Prostate gland (tissue), 2 donors: ENCODE results near the gene FUNDC2. TPM values are rescaled to one million over a fixed set of nuclear protein-coding genes. Genes with fewer than 3 reads are reported as not detected.
"Not testable (repeated sequence)": the region's sequence is repeated elsewhere in the genome, so short reads cannot be mapped to it uniquely, and the experiment has no call there.

Experiments
- DNase-seq: peaks from one replicate; pipeline ENCODE4 v3.0.0-alpha.2; 2019; ENCODE audit warnings: low spot score
- H3K27ac ChIP-seq, 2 donors: fragments of 200-600 bp; sonication (generic); 2 replicates each; pipeline ENCODE4 v1.5.1; 2017 to 2019
- H3K27me3 ChIP-seq: fragments of 200-600 bp; sonication (generic); replicated peaks from 2 replicates; pipeline ENCODE4 v1.5.1; 2019; ENCODE audit not compliant: insufficient read depth
- H3K36me3 ChIP-seq, 2 donors: fragments of 200-600 bp; sonication (generic); 1 replicate in 1 of 2; 2 replicates in 1 of 2; pipeline versions ENCODE4 v1.5.1 to v1.8.1; 2017 to 2019
- H3K4me1 ChIP-seq: fragments of 200-600 bp; sonication (generic); replicated peaks from 2 replicates; pipeline ENCODE4 v1.5.1; 2019
- H3K4me3 ChIP-seq, 2 donors: fragments of 200-600 bp; sonication (generic); 2 replicates each; pipeline ENCODE4 v1.5.1; 2017 to 2019
- H3K9me3 ChIP-seq: fragments of 200-600 bp; sonication (generic); 2 replicates; pipeline ENCODE4 v1.5.1; 2017
- CTCF ChIP-seq, 4 experiments: fragments of 200-600 bp in 2 of 4; fragments of 450-650 bp in 2 of 4; sonication (generic) in 2 of 4; IDR thresholded peaks; 1 replicate in 3 of 4; 2 replicates in 1 of 4; pipeline ENCODE4 v1.5.1; 2016 to 2019; ENCODE audit warnings: antibody characterized with exemption in 4 of 4, mild to moderate bottlenecking in 2 of 4, moderate library complexity in 2 of 4
- POLR2A ChIP-seq: fragments of 450-650 bp; IDR thresholded peaks from one replicate; pipeline ENCODE4 v1.6.1; 2016; ENCODE audit warnings: antibody characterized with exemption, mild to moderate bottlenecking
- POLR2AphosphoS5 ChIP-seq: sonication (generic); formaldehyde crosslinking; IDR thresholded peaks from one replicate; pipeline ENCODE4 v1.6.1; 2017; ENCODE audit warnings: antibody characterized with exemption
- WGBS: methylation state at CpG from one replicate; pipeline ENCODE4 v1.1.5; 2018; 5-methylcytosine and 5-hydroxymethylcytosine counted together
- intact Hi-C: fragments of 100-400 bp; cut with DNase I; formaldehyde crosslinking; loops from one replicate; pipeline ENCODE4 v1.14.2; 2022
- total RNA-seq, 2 donors: library from RNA; depleted of rRNA; stranded (reverse); fragments of >200 nt; gene quantifications; one replicate each; pipeline ENCODE4 v1.1.0, GENCODE V29; 2016

Gene FUNDC2
- total RNA-seq, 2 donors from 2014 or later: 47.0 to 72.7 TPM

- Histone ChIP-seq H3K36me3 (no peaks in the 10 kb centered on the region), H3K27ac (no peak overlapping the region), H3K4me3 (no peak overlapping the region), H3K4me1 (no peaks in the 10 kb centered on the region), H3K9me3 (no peaks in the 10 kb centered on the region), H3K27me3 (no peaks in the 10 kb centered on the region)
- WGBS: 90% methylated on average over 1 of the region's 1 CpG
- intact Hi-C loops: no loop called here
- no peak for TF ChIP-seq POLR2A
- no peak for TF ChIP-seq POLR2AphosphoS5
- no peak for TF ChIP-seq CTCF (IDR thresholded peaks at IDR 0.05)
- no peak for DNase-seq
Observed at GRCh38 chrX:154991476-154991875, 35.2 kb upstream of the FUNDC2 start.

GRCh38 chrX:154998204-154998880, 28.3 kb upstream of the FUNDC2 start:
- H3K4me3 ChIP-seq: no peak overlapping the region
- 80% methylated on average over 1 of the region's 1 CpG for WGBS

GRCh38 chrX:155000841-155001240, 25.8 kb upstream of the FUNDC2 start:
- Histone ChIP-seq H3K4me1 (no peaks in the 10 kb centered on the region), H3K36me3 (no peaks in the 10 kb centered on the region), H3K4me3 (no peak overlapping the region), H3K9me3 (no peaks in the 10 kb centered on the region), H3K27ac (no peak overlapping the region), H3K27me3 (no peaks in the 10 kb centered on the region)
- intact Hi-C loops: no loop called here
- no peak for DNase-seq
- WGBS: 91% methylated on average over 1 of the region's 1 CpG
- TF ChIP-seq CTCF (IDR thresholded peaks at IDR 0.05): no peak
- TF ChIP-seq POLR2AphosphoS5: no peak
- TF ChIP-seq POLR2A: no peak

More at GRCh38 chrX:154998204-154998880, 28.3 kb upstream of the FUNDC2 start:
- DNase-seq: no peak
- Histone ChIP-seq H3K36me3 (no peaks in the 10 kb centered on the region), H3K4me1 (no peaks in the 10 kb centered on the region), H3K27ac (no peak overlapping the region), H3K27me3 (no peaks in the 10 kb centered on the region), H3K9me3 (no peaks in the 10 kb centered on the region)
- TF ChIP-seq POLR2AphosphoS5: no peak
- no peak for TF ChIP-seq CTCF (IDR thresholded peaks at IDR 0.05)
- no peak for TF ChIP-seq POLR2A
- intact Hi-C loops: no loop called here

- Histone ChIP-seq H3K4me1 (no peaks in the 10 kb centered on the region), H3K27me3 (no peaks in the 10 kb centered on the region), H3K4me3 (no peak overlapping the region), H3K27ac (no peak overlapping the region), H3K36me3 (no peaks in the 10 kb centered on the region), H3K9me3 (no peaks in the 10 kb centered on the region)
- DNase-seq: no peak
- 73% methylated on average over 4 of the region's 4 CpGs for WGBS
- intact Hi-C loops: no loop called here
- TF ChIP-seq CTCF (IDR thresholded peaks at IDR 0.05): no peak
- no peak for TF ChIP-seq POLR2A
- no peak for TF ChIP-seq POLR2AphosphoS5
Observed at GRCh38 chrX:155001873-155002272, 24.8 kb upstream of the FUNDC2 start.

GRCh38 chrX:155005190-155005589, 21.5 kb upstream of the FUNDC2 start:
- H3K36me3 ChIP-seq: no peaks in the 10 kb centered on the region
- no peaks in the 10 kb centered on the region for H3K9me3 ChIP-seq
- 100% methylated on average over 1 of the region's 2 CpGs for WGBS
- no peak for DNase-seq
- H3K4me1 ChIP-seq: no peaks in the 10 kb centered on the region
- no peak overlapping the region for H3K4me3 ChIP-seq
- intact Hi-C loops: no loop called here
- no peak overlapping the region for H3K27ac ChIP-seq
- TF ChIP-seq POLR2AphosphoS5: no peak
- TF ChIP-seq CTCF (IDR thresholded peaks at IDR 0.05): no peak
- no peak for TF ChIP-seq POLR2A
- H3K27me3 ChIP-seq: no peaks in the 10 kb centered on the region

- no CpG with 5 or more reads among the region's 10 CpGs for WGBS
Observed at GRCh38 chrX:155006379-155006778, 20.3 kb upstream of the FUNDC2 start.

GRCh38 chrX:155006913-155007671, 19.6 kb upstream of the FUNDC2 start:
- DNase-seq, H3K27me3 ChIP-seq, H3K27ac ChIP-seq, H3K4me3 ChIP-seq, H3K4me1 ChIP-seq, H3K9me3 ChIP-seq, H3K36me3 ChIP-seq, intact Hi-C loops: not testable (repeated sequence)
- WGBS: 32% methylated on average over 9 of the region's 11 CpGs

More at GRCh38 chrX:155006379-155006778, 20.3 kb upstream of the FUNDC2 start:
- H3K4me3 ChIP-seq, H3K27ac ChIP-seq, H3K9me3 ChIP-seq, H3K36me3 ChIP-seq, intact Hi-C loops, DNase-seq, H3K27me3 ChIP-seq, H3K4me1 ChIP-seq: not testable (repeated sequence)
